CD14-positive monocyte (primary cell): ENCODE data around the gene CA5A. TPM values are rescaled to one million over a fixed set of nuclear protein-coding genes. Genes with fewer than 3 reads are reported as not detected.
A peak's percentile ranks its signal among the peaks of the same experiment; 100 is the strongest.
"Not testable (repeated sequence)": the region's sequence is repeated elsewhere in the genome, so short reads cannot be mapped to it uniquely, and the experiment has no call there.

Experiments used
- DNase-seq, 3 donors: peaks; one replicate each; pipeline ENCODE4 v3.0.0-alpha.2; 2011 to 2022
- H2AFZ ChIP-seq: 2 replicates; pipeline ENCODE4 v1.6.0; 2012; ENCODE audit warnings: mild to moderate bottlenecking, low read depth, low read length, inconsistent platforms; ENCODE audit not compliant: insufficient read depth, poor library complexity, severe bottlenecking
- H3K27ac ChIP-seq, 2 donors: 1 replicate in 1 of 2; 2 replicates in 1 of 2; pipeline ENCODE4 v1.5.1; 2012 to 2013; ENCODE audit warnings: low read length in 2 of 2, control low read depth in 1 of 2, inconsistent platforms in 1 of 2, low read depth in 1 of 2, mild to moderate bottlenecking in 1 of 2
- H3K27me3 ChIP-seq, 2 donors: one replicate each; pipeline versions ENCODE4 v1.6.0 to v1.6.1; 2011 to 2013; ENCODE audit warnings: low read length in 2 of 2; ENCODE audit not compliant: control insufficient read depth in 2 of 2, insufficient read depth in 2 of 2
- H3K36me3 ChIP-seq, 2 donors: replicated peaks in 1 of 2; 1 replicate in 1 of 2; 2 replicates in 1 of 2; pipeline versions ENCODE4 v1.5.1 to v1.6.1; 2012 to 2013; ENCODE audit warnings: low read length in 2 of 2, control low read depth in 1 of 2, inconsistent platforms in 1 of 2, mild to moderate bottlenecking in 1 of 2; ENCODE audit not compliant: insufficient read depth in 2 of 2, control insufficient read depth in 1 of 2
- H3K4me1 ChIP-seq, 2 donors: 1 replicate in 1 of 2; 2 replicates in 1 of 2; pipeline versions ENCODE4 v1.5.1 to v1.6.1; 2012 to 2013; ENCODE audit warnings: low read length in 2 of 2, control low read depth in 1 of 2, inconsistent platforms in 1 of 2, mild to moderate bottlenecking in 1 of 2, moderate library complexity in 1 of 2; ENCODE audit not compliant: insufficient read depth in 2 of 2, control insufficient read depth in 1 of 2
- H3K4me2 ChIP-seq: replicated peaks from 2 replicates; pipeline ENCODE3; 2012; ENCODE audit warnings: low read length, moderate library complexity, mild to moderate bottlenecking; ENCODE audit not compliant: poor library complexity, severe bottlenecking; ENCODE audit errors: extremely low read depth
- H3K4me3 ChIP-seq, 3 experiments: fragments of 200-600 bp in 1 of 3; sonication (generic) in 1 of 3; replicated peaks in 1 of 3; 1 replicate in 2 of 3; 2 replicates in 1 of 3; pipeline ENCODE4 v1.5.1; 2011 to 2013; ENCODE audit warnings: low read length in 3 of 3, mild to moderate bottlenecking in 3 of 3, control low read depth in 2 of 3, low read depth in 2 of 3, inconsistent platforms in 1 of 3, moderate library complexity in 1 of 3
- H3K79me2 ChIP-seq: 2 replicates; pipeline ENCODE4 v1.6.0; 2012; ENCODE audit warnings: mild to moderate bottlenecking, control low read depth, inconsistent platforms, low read length, moderate library complexity; ENCODE audit not compliant: insufficient read depth
- H3K9ac ChIP-seq: 2 replicates; pipeline ENCODE4 v1.6.0; 2017; ENCODE audit warnings: low read length, mild to moderate bottlenecking; ENCODE audit not compliant: insufficient read depth, poor library complexity, severe bottlenecking
- H3K9me3 ChIP-seq, 2 donors: replicated peaks in 1 of 2; 1 replicate in 1 of 2; 2 replicates in 1 of 2; pipeline versions ENCODE4 v1.5.1 to v1.6.1; 2012 to 2013; ENCODE audit warnings: low read length in 2 of 2, control low read depth in 1 of 2; ENCODE audit not compliant: control insufficient read depth in 1 of 2, insufficient read depth in 1 of 2
- H4K20me1 ChIP-seq: 2 replicates; pipeline ENCODE4 v1.6.0; 2012; ENCODE audit warnings: mild to moderate bottlenecking, low read length, control low read depth, moderate library complexity; ENCODE audit not compliant: insufficient read depth
- H3K27ac Mint-ChIP-seq, 7 donors: one replicate each; pipeline ENCODE4 v1.8.0; 2020; ENCODE audit warnings: mild to moderate bottlenecking in 7 of 7, mixed read lengths in 7 of 7, moderate library complexity in 6 of 7, inconsistent platforms in 2 of 7
- H3K27me3 Mint-ChIP-seq, 3 donors: one replicate each; pipeline ENCODE4 v1.8.0; 2021 to 2022; ENCODE audit warnings: low read depth in 3 of 3, mild to moderate bottlenecking in 3 of 3, mixed read lengths in 3 of 3, moderate library complexity in 3 of 3, inconsistent platforms in 1 of 3
- H3K36me3 Mint-ChIP-seq, 2 donors: one replicate each; pipeline ENCODE4 v1.8.0; 2020; ENCODE audit warnings: mixed read lengths in 2 of 2, inconsistent platforms in 1 of 2, mild to moderate bottlenecking in 1 of 2
- H3K4me1 Mint-ChIP-seq: one replicate; pipeline ENCODE4 v1.8.0; 2020; ENCODE audit warnings: mild to moderate bottlenecking, mixed read lengths
- H3K4me3 Mint-ChIP-seq, 2 donors: one replicate each; pipeline ENCODE4 v1.8.0; 2020; ENCODE audit warnings: mild to moderate bottlenecking in 2 of 2, mixed read lengths in 2 of 2, moderate library complexity in 1 of 2
- H3K9me3 Mint-ChIP-seq, 7 donors: one replicate each; pipeline ENCODE4 v1.8.0; 2020 to 2022; ENCODE audit warnings: mixed read lengths in 7 of 7, mild to moderate bottlenecking in 6 of 7, moderate library complexity in 6 of 7, inconsistent platforms in 2 of 7
- CTCF ChIP-seq: fragments of 200-600 bp; IDR thresholded peaks from one replicate; pipeline ENCODE4 v1.8.0; 2022; ENCODE audit warnings: antibody characterized with exemption, mild to moderate bottlenecking
- WGBS: methylation state at CpG from one replicate; pipeline ENCODE4 v1.1.5; 2013; ENCODE audit warnings: missing lambda C conversion rate; ENCODE audit not compliant: insufficient coverage; 5-methylcytosine and 5-hydroxymethylcytosine counted together
- intact Hi-C, 2 donors: fragments of 100-400 bp; cut with micrococcal nuclease; formaldehyde crosslinking; loops; one replicate each; pipeline versions ENCODE4 v1.15.0 to v1.15.1; 2023
- polyA plus RNA-seq, 3 donors: library from polyadenylated mRNA; depleted of rRNA in 1 of 3; unstranded in 2 of 3; stranded (reverse) in 1 of 3; fragments of 300-500 nt in 2 of 3; fragments of >200 nt in 1 of 3; fragmentation: Illumina TruSeq in 2 of 3; gene quantifications; 1 replicate in 2 of 3; 2 replicates in 1 of 3; pipeline ENCODE4 v1.2.3, GENCODE V29; 2012 to 2021

The CA5A gene
- polyA plus RNA-seq, 3 donors: not detected

DNA sequence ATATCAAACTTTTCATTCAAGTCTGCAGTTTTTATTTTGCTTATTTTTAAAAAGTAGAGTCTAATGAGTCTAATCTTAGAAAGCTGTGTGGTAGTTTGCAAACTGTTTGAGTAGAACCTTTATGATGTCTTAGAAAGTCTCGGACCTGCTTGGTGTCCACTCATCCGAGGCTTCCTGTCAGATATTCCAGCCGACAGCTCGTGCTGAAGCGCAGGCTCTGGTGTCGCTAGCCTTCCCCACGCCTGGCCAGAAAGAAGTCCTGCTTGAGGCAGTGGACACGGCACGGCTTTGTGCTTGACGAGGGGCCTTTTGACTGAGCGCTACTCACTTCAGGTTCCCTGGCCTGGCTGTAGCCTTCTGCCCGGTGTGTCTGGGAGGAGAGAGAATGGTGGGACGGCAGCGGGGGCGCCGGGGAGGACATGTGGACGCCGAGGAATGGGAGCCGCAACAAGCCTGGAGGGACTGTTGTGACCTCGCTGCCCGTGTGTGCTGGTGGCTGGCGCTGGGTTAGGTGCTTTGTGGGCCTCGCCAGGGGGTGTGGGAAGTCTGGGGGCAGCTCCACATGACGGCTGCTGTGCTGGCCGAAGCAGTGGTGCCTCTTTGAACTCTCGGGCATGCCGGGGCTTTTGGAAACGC, 48.4 kb upstream of the CA5A start:
- H3K4me3 ChIP-seq: no peak overlapping the region
- peaks cover 31 to 76% of the 10 kb centered on the region in 2 donors for H3K36me3 ChIP-seq
- no peak for TF ChIP-seq CTCF
- no peaks in the 10 kb centered on the region for H3K27me3 Mint-ChIP-seq
- H3K9me3 ChIP-seq: no peaks in the 10 kb centered on the region
- peaks cover 71 to 81% of the 10 kb centered on the region in 2 donors for H3K36me3 Mint-ChIP-seq
- H3K27me3 ChIP-seq: no peaks in the 10 kb centered on the region
- no peak overlapping the region for H3K27ac ChIP-seq
- H3K4me1 ChIP-seq: no peaks in the 10 kb centered on the region
- no peak for DNase-seq
- H3K4me2 ChIP-seq: no peak overlapping the region
- H3K27ac Mint-ChIP-seq: peak overlapping the region in 5 of 7 donors; percentile 25 to 89 (median 69)
- H3K9me3 Mint-ChIP-seq: peaks cover 0 to 8% (median 0%) of the 10 kb centered on the region in 7 donors
- H3K4me1 Mint-ChIP-seq: peaks cover 10% of the 10 kb centered on the region
- peaks cover 2% of the 10 kb centered on the region for H3K79me2 ChIP-seq
- peak overlapping the region in 1 of 2 donors; percentile 32 for H3K4me3 Mint-ChIP-seq
- H3K9ac ChIP-seq: no peak overlapping the region
- H4K20me1 ChIP-seq: peaks cover 4% of the 10 kb centered on the region
- no peak overlapping the region for H2AFZ ChIP-seq
- intact Hi-C loops: loop anchor here in 1 of 2 donors (5.0 kb wide), 1 partner anchor 32 kb away; the partner anchor contains the start of gene BANP
- WGBS: 98% methylated on average over 25 of the region's 28 CpGs

- H3K4me1 Mint-ChIP-seq: not testable (repeated sequence)
- peaks cover 72 to 81% of the 10 kb centered on the region in 2 donors for H3K36me3 Mint-ChIP-seq
These were observed 47.9 kb upstream of the CA5A start for GRCh38 chr16:87984180-87984579.

DNA sequence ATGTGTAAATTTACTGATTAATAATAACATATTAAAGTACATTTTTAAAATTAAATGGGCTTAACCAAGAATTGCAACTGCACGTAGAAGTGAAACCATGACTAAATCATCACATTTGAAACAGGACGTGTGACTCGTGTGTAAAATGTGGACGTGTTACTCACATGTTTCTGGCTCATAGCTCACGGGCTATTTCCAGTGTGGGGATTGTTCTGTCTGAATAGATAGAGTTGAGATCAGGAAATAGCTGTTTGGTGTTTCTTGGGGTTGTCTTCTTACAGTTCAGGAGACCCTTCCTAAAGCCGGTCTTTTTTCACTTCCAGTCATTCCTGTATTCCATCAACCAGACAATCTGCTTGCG, 47.4 kb upstream of the CA5A start:
- intact Hi-C loops, H3K9me3 Mint-ChIP-seq, H3K4me1 Mint-ChIP-seq, H3K9me3 ChIP-seq, H3K4me3 ChIP-seq, H3K9ac ChIP-seq, H4K20me1 ChIP-seq, H3K27ac ChIP-seq, H3K4me1 ChIP-seq, H3K79me2 ChIP-seq, H3K27me3 Mint-ChIP-seq, H3K4me2 ChIP-seq, H3K27me3 ChIP-seq, H2AFZ ChIP-seq, H3K4me3 Mint-ChIP-seq: not testable (repeated sequence)
- H3K27ac Mint-ChIP-seq: peak overlapping the region in 1 of 7 donors; percentile 89
- no CpG with 5 or more reads among the region's 7 CpGs for whole genome bisulfite sequencing
- H3K36me3 ChIP-seq: peaks cover 37 to 76% of the 10 kb centered on the region in 2 donors
- DNase-seq: peak in 1 of 3 donors; percentile 68
- H3K36me3 Mint-ChIP-seq: peaks cover 73 to 81% of the 10 kb centered on the region in 2 donors

More at GRCh38 chr16:87984180-87984579, 47.9 kb upstream of the CA5A start:
- H3K36me3 ChIP-seq: peaks cover 32 to 76% of the 10 kb centered on the region in 2 donors
- H3K4me2 ChIP-seq, H3K9ac ChIP-seq, H3K4me3 ChIP-seq, H3K27ac ChIP-seq, H3K79me2 ChIP-seq, H3K27me3 Mint-ChIP-seq, H2AFZ ChIP-seq, intact Hi-C loops, DNase-seq, H4K20me1 ChIP-seq, H3K27me3 ChIP-seq, H3K9me3 ChIP-seq, H3K4me3 Mint-ChIP-seq, H3K4me1 ChIP-seq, H3K9me3 Mint-ChIP-seq: not testable (repeated sequence)
- peak overlapping the region in 3 of 7 donors; percentile 60 to 89 (median 61) for H3K27ac Mint-ChIP-seq
- WGBS: 93% methylated on average over 11 of the region's 15 CpGs
